Epithelial cell of proximal tubule (primary cell): ENCODE data around the gene KIF3C. TPM values are rescaled to one million over a fixed set of nuclear protein-coding genes. Genes with fewer than 3 reads are reported as not detected.
"Not testable (repeated sequence)": the region's sequence is repeated elsewhere in the genome, so short reads cannot be mapped to it uniquely, and the experiment has no call there.

ENCODE experiments used
- DNase-seq: peaks from one replicate; pipeline ENCODE4 v3.0.0-alpha.2; 2011; ENCODE audit warnings: low read depth
- H3K4me3 ChIP-seq: 2 replicates; pipeline ENCODE4 v1.5.1; 2011; ENCODE audit warnings: low read depth, mild to moderate bottlenecking, low read length
- total RNA-seq: library from RNA; depleted of rRNA; stranded (reverse); fragments of >200 nt; gene quantifications from 2 replicates; pipeline ENCODE4 v1.2.3, GENCODE V29; 2015
- TF ChIP-seq, protein P1 (sequence below): conservative IDR thresholded peaks from 2 replicates; pipeline ENCODE4 v1.5.1; 2012; ENCODE audit warnings: low read depth, mild to moderate bottlenecking, low read length

KIF3C gene
- total RNA-seq, 1 donor from 2014 or later = 30.1 TPM

DNA sequence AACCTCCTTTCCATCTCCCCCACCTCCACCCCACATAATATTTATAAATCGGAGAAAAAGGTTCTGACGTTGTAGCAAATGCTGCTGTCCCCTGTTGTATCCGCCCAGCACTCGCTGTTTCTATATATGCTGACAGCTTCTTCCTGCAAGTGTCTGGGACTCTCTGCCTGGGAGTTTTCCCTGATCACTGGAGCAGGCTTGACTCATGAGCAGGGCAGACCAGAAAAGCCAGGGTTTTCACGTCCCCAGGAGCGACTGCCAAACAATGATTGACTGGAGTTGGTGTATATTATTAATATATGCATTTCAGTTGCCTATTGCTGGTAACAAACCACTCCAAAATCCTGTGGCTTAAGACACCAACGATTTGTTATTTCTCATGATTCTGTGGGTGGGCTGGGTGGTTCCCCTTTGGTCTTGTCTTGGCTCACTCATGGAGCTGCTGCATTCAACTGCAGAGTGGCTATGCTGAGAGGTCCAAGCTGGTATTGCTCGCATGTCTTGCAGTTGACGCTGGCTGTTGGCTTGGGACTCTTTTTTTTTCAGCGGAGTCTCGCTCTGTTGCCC is 82.8 kb downstream of the KIF3C start:
- TF ChIP-seq, protein P1, sequence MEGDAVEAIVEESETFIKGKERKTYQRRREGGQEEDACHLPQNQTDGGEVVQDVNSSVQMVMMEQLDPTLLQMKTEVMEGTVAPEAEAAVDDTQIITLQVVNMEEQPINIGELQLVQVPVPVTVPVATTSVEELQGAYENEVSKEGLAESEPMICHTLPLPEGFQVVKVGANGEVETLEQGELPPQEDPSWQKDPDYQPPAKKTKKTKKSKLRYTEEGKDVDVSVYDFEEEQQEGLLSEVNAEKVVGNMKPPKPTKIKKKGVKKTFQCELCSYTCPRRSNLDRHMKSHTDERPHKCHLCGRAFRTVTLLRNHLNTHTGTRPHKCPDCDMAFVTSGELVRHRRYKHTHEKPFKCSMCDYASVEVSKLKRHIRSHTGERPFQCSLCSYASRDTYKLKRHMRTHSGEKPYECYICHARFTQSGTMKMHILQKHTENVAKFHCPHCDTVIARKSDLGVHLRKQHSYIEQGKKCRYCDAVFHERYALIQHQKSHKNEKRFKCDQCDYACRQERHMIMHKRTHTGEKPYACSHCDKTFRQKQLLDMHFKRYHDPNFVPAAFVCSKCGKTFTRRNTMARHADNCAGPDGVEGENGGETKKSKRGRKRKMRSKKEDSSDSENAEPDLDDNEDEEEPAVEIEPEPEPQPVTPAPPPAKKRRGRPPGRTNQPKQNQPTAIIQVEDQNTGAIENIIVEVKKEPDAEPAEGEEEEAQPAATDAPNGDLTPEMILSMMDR = no peak
- no peak for DNase-seq
- H3K4me3 ChIP-seq = no peak overlapping the region

DNA sequence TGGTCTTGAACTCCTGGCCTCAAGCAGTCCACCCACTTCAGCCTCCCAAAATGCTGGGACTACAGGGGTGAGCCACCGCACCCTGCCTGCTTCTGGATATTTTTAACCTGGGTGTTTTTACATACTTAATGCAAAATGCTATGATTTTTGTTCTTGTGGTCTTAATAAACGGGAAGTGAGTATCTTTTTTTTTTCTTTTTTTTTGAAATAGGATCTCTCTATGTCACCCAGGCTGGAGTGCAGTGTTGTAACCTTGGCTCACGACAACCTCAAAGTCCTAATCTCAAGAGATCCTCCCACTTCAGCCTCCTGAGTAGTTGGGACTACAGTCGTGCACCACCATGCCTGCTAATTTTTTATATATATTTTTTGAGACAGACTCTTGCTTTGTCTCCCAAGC is 84.8 kb downstream of the KIF3C start:
- TF ChIP-seq, protein P1 = no peak
- H3K4me3 ChIP-seq = no peak overlapping the region
- DNase-seq = no peak

DNA sequence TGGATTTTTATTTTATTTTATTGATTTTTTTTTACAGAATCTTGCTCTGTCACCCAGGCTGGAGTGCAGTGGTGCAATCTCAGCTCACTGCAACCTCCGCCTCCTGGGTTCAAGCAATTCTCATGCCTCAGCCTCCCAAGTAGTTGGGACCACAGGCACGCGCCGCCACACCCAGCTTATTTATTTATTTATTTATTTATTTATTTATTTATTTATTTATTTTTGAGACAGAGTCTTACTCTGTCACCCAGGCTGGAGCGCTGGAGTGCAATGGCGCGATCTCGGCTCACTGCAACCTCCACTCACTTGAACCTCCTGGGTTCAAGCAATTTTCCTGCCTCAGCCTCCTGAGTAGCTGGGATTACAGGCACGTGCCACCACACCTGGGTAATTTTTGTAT is 86.0 kb downstream of the KIF3C start:
- H3K4me3 ChIP-seq, DNase-seq: not testable (repeated sequence)

DNA sequence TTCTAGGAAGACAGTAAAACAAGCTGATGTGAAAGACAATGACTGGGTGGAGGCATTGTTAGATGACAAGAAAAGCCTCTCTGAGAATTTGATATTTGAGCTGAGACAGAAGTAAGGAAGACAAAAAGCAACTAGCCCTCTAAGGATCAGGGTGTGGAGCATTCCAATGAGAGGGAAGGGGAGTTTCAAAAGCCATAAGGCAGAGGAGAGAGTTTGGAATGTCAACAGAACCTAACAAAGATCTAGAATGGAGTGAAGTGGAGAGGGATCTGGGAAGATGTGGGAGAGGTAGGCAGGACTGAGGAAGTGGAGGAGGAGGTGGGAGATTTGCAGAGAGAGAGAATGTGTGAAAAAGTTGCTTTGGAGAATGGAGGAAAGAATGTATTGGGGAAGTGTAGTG is 86.7 kb downstream of the KIF3C start:
- no peak overlapping the region for H3K4me3 ChIP-seq
- TF ChIP-seq, protein P1 = no peak
- DNase-seq = no peak

DNA sequence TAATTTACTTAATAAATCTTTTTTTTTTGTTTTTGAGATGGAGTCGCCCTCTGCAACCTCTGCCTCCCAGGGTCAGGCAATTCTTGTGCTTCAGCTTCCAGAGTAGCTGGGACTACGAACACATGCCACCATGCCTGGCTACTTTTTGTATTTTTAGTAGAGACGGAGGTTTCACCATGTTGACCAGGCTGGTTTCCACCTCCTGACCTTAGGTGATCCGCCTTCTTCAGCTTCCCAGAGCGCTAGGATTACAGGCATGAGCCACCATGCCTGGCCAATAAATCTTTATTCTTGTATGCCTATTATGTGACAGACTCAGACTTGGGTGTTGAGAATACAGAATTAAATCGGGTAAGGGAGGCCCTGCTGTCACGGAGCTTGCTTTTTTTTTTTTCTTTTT is 87.3 kb downstream of the KIF3C start:
- H3K4me3 ChIP-seq = no peak overlapping the region
- TF ChIP-seq, protein P1 = no peak
- no peak for DNase-seq

DNA sequence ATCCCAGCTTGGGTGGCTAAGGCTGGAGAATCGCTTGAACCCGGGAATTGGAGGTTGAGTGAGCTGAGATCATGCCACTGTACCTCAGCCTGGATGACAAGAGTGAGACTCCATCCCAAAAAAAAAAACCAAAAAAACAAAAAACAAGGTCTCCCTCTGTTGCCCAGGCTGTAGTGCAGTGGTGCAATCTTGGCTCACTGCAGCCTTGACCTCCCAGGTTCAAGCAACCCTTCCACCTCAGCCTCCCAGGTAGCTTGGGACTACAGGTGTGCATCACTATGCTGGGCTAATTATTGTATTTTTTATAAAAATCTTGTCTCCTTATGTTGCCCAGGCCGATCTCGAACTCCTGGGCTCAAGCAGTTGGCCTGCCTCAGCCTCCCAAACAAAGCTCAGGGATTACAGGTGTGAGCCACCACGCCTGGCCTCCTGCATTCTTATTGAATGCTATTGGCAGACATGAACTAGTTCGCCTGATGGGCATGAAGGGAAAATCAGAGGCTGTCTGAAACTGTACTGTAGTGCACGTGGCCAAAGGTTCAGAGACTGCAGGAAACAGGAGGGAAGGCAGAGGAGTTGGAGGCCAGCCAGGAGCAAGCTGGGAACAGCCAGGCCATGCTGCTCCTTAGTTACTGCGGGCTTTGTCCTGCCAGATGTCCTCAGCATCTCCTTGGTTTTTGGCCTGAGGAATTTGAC is 88.0 kb downstream of the KIF3C start:
- no peak overlapping the region for H3K4me3 ChIP-seq
- DNase-seq = no peak
- TF ChIP-seq, protein P1 = no peak

DNA sequence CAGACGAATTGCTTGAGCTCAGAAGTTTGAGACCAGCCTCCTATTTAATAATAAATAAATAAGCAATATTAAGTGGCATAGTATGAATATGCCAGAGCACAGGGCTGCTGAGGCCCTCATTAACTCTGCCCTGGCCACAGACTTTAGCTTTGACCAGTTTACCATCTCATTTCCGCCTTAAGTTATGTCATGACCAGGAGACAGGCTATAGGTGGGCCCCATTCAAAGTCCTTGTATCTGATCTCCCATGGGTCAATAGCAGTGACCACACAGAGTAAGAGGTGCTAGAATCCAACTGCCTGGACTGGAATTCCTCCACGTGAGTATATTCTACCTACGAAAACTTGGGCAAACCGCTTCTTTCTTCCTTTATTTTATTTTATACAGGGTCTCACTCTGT is 90.6 kb downstream of the KIF3C start:
- no peak for DNase-seq
- TF ChIP-seq, protein P1 = no peak
- H3K4me3 ChIP-seq = no peak overlapping the region
